ENCODE measurements around the gene NINL.
"Not testable (repeated sequence)": the region's sequence is repeated elsewhere in the genome, so short reads cannot be mapped to it uniquely, and the experiment has no call there.

Gene NINL

GRCh38 chr20:25584905-25585704 is at the start of gene NINL:
Gene NINL (minus strand): TSS chr20:25585531. CDS start chr20:25526587, 58,944 bp downstream.
- no peak for DNase-seq (ENCODE audit: low read depth)

GRCh38 chr20:25632940-25633790 is 47.8 kb upstream of the NINL start:
- DNase-seq (ENCODE audit: low read depth): no peak

GRCh38 chr20:25630615-25631014 is 45.3 kb upstream of the NINL start:
- DNase-seq (ENCODE audit: low read depth): not testable (repeated sequence)

- no peak for DNase-seq (ENCODE audit: low read depth)
Observed at GRCh38 chr20:25629816-25630499, 44.6 kb upstream of the NINL start.

- DNase-seq (ENCODE audit: low read depth): no peak
Observed at GRCh38 chr20:25626779-25627178, 41.4 kb upstream of the NINL start.

GRCh38 chr20:25624500-25624939 is 39.2 kb upstream of the NINL start:
- DNase-seq (ENCODE audit: low read depth): no peak

- DNase-seq (ENCODE audit: low read depth): peak; percentile 87
Observed at GRCh38 chr20:25623736-25624499, 38.6 kb upstream of the NINL start, which contains the start of gene NANP. Gene NANP (minus strand): TSS chr20:25624014. CDS start chr20:25623948, 66 bp downstream.

- DNase-seq (ENCODE audit: low read depth): no peak
Observed at GRCh38 chr20:25623225-25623735, 37.9 kb upstream of the NINL start.

- DNase-seq (ENCODE audit: low read depth): no peak
Observed at GRCh38 chr20:25622450-25623224, 37.3 kb upstream of the NINL start.

- no peak for DNase-seq (ENCODE audit: low read depth)
Observed at GRCh38 chr20:25622049-25622448, 36.7 kb upstream of the NINL start.

GRCh38 chr20:25619514-25619913 is 34.2 kb upstream of the NINL start:
- no peak for DNase-seq (ENCODE audit: low read depth)

- no peak for DNase-seq (ENCODE audit: low read depth)
Observed at GRCh38 chr20:25608774-25609173, 23.4 kb upstream of the NINL start.

GRCh38 chr20:25606094-25606695 is 20.9 kb upstream of the NINL start:
- no peak for DNase-seq (ENCODE audit: low read depth)

GRCh38 chr20:25605148-25605547 is 19.8 kb upstream of the NINL start:
- DNase-seq (ENCODE audit: low read depth): no peak

GRCh38 chr20:25604611-25605010 is 19.3 kb upstream of the NINL start:
- no peak for DNase-seq (ENCODE audit: low read depth)

- not testable (repeated sequence) for DNase-seq (ENCODE audit: low read depth)
Observed at GRCh38 chr20:25602914-25603309, 17.6 kb upstream of the NINL start.

- DNase-seq (ENCODE audit: low read depth): not testable (repeated sequence)
Observed at GRCh38 chr20:25602191-25602913, 17.0 kb upstream of the NINL start.

GRCh38 chr20:25601659-25602058 is 16.3 kb upstream of the NINL start:
- DNase-seq (ENCODE audit: low read depth): no peak

GRCh38 chr20:25600632-25601031 is 15.3 kb upstream of the NINL start:
- no peak for DNase-seq (ENCODE audit: low read depth)
